ENCODE measurements around the gene NRGN.

Gene NRGN

DNA sequence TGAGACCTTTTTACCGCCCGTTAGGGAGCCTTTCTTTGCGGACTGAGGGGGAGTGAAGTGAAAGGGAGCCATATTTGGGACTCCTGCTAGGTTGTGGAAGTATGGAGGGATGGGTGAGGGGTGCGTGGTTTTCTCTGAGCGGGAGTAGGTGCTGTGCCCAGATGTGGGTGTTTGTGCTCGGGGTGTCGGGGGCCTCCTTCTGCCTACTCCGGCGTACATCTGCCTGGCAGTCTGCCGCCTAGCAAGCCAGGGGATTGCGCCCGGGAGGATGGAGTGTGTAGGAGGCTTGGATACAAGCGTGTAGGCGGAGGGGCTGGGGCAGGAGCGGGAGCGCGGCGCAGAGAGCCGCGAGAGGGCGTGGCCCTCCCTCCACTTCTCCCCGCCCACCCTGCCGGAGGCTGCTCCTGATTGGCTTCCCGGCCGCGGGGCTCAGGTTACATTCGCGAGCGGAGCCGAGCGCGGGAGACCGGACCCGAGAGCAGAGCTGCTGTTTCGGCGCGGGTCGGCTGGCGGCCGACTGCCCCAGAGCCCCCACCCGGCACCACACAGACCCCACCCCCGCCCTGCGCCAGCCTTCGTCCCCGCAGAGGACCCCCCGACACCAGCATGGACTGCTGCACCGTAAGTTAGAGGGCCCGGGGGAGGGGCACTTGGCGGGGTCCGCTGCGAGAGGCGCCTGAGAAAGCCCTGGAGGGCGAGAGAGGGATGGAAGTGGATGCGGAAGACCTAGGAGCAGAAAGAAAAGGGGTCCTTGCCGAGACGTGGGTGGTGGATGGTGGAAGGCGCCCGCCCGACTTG is at the start of gene NRGN:
TSS of gene NRGN (plus strand) at position 464 of the 798 bp plus-strand sequence. CDS start at position 607, 143 bp downstream.
- DNase-seq (ENCODE audit: low spot score): peak; percentile 98

DNA sequence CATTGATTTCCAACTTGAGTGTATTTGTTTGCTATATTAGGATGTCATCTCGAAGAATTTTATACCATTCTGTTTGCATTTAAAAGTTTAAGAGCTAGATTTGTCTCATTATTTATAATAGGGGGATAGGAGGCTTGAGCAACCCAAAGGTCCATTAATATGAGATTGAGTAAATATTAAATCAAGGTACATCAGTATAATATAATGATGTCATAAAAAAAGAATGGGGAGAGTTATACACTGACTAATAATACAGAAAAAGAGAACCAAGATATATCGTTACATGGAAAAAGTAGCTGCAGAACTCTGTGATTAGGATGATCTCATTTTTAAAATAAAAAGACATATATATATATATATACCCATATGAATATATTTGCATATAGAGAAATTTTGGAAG is 46.6 kb upstream of the NRGN start:
- no peak for DNase-seq (ENCODE audit: low spot score)

DNA sequence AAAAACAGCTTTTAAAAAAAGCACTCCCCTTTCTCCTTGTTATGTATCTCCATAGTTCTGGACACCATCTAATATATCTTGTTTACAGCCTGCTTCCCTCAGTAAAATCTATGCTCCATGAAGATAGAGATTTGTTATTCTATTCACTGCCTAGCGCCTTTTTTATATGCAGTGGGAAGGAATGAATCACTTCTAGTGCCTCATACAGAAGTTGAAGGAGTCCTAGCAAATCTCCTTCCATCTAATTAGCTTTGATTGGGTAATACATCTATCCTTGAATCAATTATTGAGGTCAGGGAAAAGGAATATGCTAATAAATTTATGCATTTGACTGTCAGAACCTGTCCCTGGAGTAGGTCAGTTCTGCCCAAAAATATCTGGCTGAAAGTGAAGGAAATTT is 40.2 kb upstream of the NRGN start:
- no peak for DNase-seq (ENCODE audit: low spot score)

DNA sequence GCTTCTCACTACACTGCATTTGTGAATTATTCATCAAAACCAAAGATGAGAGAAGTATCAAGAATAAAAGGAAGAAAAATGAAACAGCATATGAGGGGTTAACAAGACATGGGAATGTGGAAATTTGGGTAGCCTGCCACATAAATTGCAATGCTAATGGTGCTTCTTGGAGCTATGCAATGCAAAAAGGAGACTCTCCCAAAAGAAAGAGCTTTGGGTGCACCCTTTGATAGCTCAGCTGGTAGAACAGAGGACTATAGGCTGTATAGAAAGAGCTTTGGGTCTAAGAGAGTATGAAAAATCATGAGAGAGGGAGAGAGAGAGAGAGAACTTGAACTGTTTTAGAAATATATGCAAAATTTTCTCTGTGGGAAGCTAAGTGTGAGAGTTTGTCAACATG is 39.7 kb upstream of the NRGN start:
- no peak for DNase-seq (ENCODE audit: low spot score)

DNA sequence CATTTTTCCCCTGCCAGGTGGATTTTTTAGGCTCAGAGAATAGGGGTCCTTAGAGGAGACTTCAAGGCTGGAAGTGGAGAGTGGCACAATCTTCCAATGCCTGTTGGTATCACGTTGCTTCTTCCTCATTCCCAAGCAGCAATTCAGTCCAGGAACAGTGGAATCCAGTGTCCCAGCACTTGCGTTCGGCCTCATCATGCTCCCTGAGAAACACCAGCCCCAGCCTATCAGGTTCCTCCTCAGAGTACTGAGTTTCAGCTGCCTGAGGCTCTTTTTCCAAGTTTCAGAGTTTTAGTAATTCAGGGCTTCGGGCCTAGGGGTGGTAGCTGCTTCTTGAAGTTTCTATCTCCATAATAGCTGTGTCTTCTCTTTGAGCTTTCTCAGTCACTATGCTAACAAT is 31.9 kb upstream of the NRGN start:
- DNase-seq (ENCODE audit: low spot score): no peak

DNA sequence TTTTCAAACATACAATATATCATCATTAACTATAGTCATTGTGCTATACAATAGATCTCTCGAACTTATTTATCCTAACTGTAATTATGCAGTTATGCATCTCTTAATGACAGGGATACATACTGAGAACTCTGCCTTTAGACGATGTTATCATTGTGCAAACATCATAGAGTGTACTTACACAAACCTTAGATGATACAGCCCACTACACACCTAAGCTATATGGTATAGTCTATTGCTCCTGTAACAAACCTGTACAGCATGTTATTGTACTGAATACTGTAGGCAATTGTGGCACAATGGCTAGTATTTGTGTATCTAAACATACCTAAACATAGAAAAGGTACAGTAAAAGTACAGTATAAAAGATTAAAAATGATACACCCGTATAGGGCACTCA is 27.4 kb upstream of the NRGN start:
- DNase-seq (ENCODE audit: low spot score): no peak

DNA sequence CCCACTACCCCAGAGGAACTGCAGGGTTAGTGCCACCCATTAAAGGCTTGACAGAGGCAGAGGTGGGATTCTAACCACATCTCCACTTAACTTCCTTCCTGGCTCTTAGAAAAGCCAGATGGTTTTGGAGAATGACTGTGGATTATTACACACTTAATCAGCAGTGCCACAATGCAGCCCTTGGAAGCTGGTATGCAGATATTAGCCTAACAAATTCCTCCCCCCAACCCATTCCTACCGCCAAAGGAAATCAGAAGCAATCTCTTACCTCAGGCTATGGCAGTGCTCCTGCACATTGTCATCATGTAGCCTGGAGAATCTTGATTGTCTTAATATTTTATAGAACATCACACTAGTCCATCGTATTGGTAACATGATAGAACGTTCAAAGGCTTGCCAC is 23.2 kb upstream of the NRGN start:
- no peak for DNase-seq (ENCODE audit: low spot score)

DNA sequence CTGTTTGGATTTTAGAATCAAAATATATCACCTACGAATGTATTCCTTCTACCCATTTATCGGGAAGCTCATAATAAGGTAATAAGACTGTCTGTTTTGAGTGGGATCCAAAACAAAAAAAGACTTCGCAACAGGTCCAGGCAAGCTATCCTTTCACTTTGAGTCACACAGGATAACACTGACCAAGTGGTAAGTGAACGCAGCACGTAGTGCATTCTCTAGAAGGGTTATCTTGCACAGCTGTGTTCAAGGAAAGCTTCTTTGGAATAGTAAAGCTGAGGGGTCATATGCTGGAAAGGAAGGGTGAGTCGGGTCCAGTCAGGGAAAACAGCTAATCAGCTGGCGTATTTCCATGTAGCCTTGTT is 22.3 kb upstream of the NRGN start:
- DNase-seq (ENCODE audit: low spot score): no peak

DNA sequence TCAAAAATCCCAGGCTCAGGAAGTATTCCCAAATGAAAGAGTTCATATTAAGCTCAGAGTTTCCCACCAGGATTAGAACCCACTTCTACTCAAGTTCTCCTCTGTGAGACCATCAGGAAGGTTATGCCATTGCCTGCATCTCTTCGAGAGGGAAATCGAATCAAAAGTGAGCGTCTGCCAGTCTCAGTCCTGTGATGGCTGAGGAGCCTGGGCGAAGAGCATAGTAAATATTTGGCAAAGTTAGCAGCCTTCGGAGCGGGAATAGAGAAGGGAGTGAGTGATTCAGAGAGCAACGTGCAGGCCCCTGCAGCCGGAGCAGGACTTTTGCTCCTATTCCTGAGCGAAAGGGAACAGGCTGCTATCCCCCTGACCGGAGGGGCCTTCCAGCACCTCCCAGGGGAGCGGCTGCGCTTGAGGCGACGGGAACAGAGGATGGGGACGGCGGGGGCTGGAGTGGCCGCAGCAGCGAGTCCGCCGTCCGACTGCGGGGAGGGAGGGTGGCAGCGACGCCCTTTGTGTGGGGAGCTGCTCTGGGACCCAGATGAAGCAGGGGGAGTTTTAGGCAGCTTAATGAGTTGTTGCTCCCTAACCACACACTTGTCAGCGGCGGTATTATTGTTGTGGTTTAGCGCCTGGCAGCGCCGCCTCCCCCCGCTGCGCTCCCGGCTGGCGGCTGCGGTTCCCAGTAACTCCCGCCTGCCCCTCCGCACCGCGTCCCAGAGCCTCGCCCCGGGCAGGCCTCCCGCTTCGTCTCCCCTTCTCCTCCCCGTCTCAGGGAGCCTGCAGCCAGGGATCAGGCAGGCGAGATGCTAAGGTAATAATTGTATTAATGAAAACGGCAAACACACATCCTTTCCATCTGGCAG is 21.7 kb upstream of the NRGN start:
- DNase-seq (ENCODE audit: low spot score): peak; percentile 59

DNA sequence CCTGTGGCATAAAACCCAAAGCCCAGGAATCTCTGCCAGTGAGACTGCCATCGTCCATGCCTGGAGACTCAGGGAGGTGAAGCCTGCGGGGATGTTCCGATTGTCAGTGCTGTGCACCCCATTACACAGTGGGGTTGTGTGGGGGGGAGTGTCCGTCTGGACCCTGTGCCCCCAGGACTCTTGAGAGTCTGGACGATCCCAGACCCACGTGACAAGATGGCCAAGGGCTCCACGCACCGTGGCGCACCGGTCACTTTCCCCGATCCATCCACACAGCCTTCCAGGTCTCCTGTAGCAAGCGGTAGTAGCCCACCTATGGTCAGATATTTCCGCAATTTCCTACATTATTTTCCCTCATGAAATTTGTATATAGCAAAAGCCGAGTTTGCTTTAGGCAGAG is 20.9 kb upstream of the NRGN start:
- DNase-seq (ENCODE audit: low spot score): no peak

DNA sequence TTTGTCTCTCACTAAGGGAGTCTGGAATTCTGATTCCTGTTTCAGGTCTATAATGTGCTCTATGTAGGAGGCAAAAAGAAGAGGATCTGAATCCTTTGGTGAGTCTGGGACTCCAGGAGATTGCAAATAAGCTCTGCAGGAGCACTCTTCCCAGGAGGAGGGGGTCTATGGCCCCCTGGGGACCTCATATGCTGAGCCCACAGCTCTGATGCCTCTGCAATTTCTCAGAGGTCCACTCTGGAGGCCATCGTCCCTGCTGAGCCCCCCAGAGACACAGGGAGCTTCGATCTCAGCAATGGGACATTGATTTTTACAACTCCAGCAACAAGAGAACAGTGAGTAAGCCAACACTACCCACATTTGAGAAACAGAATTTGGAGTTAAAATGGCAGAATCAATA is 20.2 kb upstream of the NRGN start:
- no peak for DNase-seq (ENCODE audit: low spot score)

DNA sequence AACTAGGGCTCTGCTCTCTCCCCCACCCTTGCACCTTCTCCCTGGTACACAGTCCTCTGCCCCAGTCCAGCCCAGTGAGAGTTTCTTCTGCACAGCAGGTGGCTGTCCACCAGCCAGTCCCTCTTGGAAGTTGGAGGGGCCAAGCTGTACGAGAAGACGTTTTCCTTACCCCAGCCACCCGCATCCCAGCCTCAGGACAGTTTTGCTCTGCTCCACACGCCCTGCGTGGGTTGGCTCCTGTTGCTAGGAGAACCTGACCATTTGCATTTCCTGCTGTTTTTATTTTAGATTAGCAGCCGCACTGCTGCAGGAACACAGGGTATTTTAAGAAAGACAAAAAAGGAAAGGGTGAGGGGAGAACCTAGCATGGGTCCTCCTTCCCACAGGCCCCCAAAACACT is 17.6 kb upstream of the NRGN start:
- no peak for DNase-seq (ENCODE audit: low spot score)

DNA sequence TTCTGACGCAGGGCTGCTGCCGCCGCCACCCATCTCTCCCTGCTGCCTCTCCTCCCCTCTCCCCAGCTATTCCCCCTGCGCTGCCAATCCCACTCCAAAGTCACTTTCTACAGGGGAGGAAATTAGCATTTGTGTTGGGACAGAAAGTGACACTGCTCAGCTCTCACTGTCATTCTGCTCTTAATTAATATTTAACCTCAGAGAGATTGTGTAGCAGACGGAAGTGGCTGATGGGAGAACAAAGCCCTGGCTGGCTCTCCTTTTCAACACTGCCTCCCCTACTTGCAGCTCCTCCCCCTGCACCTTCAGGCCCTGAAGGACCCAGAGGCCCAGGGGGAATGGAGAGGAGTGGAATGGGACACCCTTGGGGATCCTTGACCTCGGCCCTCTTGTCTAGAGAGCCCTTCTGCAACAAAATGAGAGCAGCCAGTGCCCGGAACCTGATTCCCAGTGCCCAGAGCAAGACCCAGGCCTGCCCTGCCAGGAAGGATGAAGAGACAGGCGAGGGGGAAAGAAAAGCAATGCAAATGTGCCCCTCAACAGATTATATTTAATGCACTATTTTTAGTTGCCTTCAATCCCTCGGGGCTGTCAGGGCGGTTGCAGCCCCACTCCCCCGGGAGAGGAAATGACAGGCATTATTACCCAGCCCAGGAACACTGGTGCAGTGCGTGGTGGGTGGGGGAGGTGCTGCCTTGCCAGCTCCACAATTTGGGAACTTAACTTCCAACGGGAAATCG is 14.6 kb upstream of the NRGN start:
- no peak for DNase-seq (ENCODE audit: low spot score)

DNA sequence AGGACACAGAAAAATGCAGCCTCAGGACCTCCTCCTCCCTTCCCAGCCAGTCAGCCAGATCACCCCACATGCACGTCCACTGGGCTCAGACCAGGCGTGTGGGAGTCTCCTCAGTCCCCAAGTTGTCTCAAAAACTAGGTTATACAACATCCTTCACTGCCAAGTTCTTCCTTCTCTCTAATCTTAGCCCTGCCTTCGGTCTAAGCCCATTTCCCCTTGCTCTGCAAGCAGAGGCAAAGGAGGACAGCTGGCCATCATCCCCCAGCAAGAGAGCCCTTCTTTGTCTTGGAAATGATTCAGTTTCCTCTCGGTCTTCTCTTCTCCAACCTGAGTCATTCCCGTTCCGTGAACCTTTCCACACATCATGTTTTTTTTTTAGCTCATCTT is 14.0 kb upstream of the NRGN start:
- no peak for DNase-seq (ENCODE audit: low spot score)

DNA sequence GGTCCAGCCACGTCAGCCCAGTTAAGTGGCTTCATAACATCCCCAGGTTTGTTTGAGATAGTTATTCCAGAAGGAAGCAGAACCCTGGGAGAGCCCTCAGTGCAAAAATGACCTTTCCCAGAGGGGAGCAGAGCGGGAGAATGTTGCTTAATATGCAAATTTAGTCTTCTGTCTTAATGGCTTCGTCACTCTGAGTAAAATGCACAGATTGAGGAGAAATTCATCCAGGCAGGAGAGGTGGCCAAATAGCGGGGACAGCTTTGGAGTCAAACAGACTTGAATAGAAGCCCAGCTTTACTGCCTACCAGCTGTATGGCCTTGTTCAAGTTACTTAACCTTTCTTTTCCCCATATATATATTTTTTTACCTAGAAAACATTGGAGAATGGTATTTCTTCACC is 12.3 kb upstream of the NRGN start:
- DNase-seq (ENCODE audit: low spot score): no peak

DNA sequence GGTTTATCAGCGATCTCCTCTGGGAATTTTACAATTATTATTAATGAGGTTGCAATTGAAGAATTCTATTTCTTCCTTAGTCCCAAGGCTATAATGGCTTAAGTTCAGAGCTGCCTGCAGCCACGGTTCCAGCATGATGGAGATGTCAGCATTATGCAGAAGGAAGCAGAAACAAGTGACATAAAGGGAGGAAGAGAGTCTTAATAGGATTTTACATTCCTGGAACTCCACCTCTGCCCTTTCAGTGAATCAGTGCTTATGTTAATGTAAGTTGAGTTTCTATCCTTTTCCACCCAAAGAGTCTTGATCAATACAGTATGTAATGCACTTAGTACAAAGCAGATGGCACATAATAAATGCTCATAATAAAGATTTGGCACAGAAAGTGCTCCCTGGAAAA is 11.6 kb upstream of the NRGN start:
- no peak for DNase-seq (ENCODE audit: low spot score)

DNA sequence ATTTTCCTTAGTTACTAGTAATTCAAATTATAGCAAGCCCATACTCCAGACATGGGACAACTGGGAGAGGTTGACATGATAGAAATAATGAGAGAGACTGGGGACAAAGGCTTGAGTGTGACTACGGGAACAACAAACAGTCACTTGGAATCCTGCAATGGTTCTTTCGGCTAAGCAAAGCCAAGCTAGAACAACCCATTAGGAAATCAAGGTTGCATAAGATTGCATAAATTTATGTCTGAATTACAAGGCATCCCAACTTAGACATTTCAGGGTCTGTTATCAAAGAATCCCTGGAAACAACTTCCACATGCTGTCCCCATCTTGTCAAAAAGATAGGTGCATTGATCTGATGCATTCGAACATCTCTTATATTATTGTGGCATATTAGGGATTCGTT is 10.2 kb upstream of the NRGN start:
- DNase-seq (ENCODE audit: low spot score): no peak

DNA sequence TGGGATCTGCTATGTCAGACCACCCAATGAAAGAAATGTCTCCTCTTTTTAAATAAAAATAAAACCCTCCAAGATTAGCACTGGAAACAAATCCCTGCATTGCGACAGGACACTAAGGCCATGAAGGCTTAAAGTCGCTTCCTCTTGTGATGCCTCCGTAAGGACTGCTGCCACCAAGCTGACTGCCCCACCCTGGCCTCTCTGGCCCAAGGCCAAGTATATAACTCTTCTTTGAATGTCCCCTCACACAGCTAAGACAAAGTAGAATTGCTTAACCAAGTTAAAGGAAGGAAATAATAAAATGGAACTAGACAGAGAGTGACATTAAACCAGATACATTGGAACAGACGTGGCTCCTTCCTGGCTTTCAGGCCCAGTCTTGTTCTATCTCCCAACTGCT is 7.5 kb upstream of the NRGN start:
- no peak for DNase-seq (ENCODE audit: low spot score)

DNA sequence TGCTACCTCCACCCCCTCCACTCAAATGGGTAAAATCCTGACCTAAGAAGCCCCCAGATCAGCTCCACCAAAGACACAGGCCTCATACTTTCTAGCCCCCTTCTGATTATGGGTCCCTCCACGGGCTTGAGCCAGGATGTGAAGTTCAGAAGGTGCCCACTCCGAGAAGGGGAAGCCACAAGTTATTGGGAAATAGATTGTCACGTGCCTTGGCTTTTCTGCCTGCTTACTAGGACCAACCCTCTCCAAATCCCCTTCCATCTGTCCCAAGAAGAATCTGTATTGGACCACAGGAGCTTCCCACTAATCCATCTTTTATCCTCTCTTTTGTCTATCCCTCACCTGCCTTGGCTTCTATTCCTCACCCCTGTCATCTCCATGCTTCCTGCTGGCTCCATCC is 3.0 kb upstream of the NRGN start:
- no peak for DNase-seq (ENCODE audit: low spot score)

DNA sequence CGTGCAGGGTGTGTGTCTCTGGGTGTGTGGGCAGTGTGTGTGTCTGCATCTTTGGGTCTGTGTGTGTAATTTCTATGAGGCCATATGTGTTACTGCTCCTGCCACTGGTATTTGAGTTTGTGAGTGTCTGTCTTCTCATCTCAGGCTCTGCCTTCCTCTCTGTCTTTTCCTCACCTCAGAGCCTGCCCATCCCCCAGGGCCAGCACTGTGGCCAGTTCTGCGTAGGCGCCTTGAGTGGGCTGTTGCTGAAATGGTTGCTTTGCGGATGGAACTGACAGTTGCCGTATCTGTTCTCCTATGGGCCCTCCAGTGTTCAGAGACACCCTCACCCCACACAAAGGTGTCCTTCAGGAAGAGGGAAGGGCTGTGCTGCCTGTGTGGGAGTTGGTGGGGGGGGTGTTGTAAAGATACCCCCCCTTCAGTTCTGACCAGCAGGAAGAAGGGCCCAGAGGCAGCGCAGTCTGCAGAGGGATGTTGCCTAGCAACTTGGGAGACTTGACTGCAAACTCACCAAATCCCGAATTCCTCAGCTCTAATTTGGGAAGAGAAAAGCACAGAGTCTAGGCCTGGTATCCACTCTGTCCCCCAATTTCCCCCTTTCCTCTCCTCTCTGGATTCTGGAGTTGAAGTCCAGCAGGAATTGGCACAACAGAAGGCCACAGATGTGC is 2.0 kb upstream of the NRGN start:
- DNase-seq (ENCODE audit: low spot score): no peak

DNA sequence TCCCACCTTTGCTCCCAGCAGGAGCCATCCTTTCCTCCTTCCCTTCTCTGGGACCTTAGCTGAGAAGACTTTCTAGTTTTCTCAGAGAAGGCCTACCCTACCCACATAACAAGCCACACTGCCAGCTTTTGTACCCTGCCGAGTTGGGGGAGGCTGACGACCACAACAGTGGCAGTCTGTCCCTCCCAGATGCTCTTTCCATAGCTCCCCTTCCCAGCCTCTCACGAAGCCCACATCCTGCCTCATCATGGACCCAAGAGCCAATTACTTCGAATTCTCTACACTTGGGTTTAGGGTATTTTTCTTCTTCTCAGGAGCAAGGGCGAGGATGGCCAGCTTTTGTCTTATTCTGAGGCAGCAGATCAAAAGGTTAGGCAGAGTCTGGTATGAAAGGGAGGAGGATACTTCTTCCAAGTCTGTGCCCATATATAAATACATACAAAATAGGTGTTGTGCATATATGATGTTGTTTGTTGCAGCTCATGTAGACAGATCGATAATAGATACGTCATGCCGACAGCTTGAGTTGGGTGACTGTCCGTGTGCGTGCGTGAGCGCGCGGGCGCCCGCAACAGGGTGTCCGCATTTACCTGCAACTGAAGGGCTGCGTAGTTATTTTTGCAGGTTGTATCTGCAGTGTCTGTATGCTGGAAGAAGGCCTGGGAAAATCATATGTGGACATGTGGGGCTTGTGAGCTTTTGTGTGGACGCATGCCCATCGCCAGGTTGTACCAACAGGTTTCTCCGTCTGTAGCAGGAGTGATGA is 846 bp upstream of the NRGN start:
- no peak for DNase-seq (ENCODE audit: low spot score)
